Fibroblast of skin of left quadriceps (primary cell): ENCODE data around the gene STYK1.
A peak's percentile ranks its signal among the peaks of the same experiment; 100 is the strongest.
"Not testable (repeated sequence)": the region's sequence is repeated elsewhere in the genome, so short reads cannot be mapped to it uniquely, and the experiment has no call there.

Experiments
- DNase-seq, 2 experiments: peaks; one replicate each; pipeline ENCODE4 v3.0.0-alpha.2; 2013; ENCODE audit warnings: low read depth in 2 of 2

Gene STYK1

DNA sequence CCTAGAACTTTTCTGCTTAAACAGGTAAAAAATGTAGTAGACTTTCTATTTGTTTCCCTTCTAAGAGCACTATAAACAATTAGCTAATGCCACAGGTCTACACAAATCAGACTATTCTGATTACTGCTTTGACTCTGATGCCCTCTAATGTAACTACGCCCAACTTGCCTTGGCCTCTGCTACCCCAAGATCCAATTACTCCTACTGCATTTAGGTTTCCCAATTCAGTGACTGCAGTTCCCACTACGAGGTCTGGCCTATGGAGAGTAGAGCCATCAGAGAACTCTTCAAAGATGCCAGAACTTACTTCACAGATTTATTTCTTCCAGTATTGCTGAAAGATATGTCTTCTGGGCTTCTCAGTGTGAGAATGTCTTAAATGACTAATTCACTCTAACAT is 15.3 kb upstream of the STYK1 start:
- DNase-seq: no peak

DNA sequence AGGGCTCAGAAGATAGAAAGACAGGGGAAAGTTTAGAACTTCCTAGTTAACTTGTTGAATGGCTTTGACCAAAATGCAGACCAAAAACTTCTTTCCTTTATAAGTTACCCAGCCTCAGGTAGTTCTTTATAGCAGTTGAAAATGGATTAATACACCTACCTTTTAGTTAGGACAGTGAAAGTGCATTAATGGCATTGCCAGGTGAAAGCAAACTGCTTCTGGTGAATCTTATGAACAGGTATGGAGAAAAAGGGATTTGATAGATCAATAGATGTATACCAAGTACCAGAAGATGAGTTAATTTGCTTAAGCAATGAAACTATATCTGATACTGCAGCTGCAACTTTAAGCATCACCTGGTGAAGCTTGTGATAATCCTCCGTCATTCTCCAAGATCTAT is 14.2 kb upstream of the STYK1 start:
- DNase-seq: no peak

DNA sequence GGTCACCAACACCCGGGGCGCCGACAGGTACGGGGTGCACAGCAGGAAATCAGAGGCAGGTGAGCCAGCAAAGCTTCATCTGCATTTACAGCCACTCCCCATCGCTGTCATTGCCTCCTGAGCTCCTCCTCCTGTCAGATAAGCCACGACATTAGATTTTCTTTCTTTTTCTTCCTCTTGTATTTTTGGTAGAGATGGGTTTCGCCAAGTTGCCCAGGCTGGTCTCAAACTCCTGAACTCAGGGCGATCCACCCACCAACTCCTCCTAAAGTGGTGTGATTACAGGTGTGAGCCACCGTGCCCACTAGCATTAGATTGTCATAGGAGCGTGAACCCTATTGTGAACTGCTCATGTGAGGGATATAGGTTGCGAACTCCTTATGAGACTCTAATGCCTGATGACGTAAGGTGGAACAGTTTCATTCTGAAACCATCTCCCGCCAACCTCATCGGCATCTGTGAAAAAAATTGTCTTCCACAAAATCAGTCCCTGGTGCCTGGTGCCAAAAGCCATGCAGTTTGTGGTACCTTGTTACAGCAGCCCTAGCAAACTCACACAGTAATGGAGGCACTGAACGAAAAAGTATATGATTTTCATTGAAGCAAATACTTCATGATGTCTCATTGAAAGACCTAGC is 1.5 kb downstream of the STYK1 start:
- no peak for DNase-seq

DNA sequence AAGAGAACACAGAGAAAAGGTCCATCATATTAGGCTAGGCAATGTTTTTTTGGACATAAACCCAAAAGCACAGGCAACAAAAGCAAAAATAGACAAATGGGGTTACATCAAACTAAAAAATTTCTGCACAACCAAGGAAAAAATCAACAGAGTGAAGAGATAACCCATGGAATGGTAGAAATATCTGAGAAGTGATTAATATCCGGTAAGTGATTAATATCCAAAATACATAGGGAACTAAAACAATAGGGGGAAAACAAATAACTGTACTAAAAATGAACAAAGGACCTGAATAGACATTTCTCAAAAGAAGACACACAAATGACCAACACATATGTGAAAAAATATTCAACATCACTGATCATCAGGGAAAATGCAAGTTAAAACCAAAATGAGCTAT is 4.3 kb downstream of the STYK1 start:
- DNase-seq: no peak

DNA sequence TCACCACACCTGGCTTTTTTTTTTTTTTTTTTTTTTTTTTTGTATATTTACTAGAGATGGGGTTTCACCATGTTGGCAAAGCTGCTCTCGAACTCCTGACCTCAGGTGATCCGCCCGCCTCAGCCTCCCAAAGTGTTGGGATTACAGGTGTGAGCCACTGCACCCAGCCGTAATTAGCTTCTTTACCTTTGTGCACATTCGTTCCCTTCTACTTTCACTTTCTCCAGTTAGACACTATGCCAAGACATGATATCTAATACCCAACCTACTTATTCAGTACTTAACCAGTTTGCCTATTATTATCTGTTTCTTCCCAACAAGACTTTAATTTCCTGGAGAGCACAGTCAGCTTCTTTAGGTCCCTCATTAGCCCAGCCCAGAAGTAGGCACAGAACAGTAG is 5.3 kb downstream of the STYK1 start:
- DNase-seq: no peak

DNA sequence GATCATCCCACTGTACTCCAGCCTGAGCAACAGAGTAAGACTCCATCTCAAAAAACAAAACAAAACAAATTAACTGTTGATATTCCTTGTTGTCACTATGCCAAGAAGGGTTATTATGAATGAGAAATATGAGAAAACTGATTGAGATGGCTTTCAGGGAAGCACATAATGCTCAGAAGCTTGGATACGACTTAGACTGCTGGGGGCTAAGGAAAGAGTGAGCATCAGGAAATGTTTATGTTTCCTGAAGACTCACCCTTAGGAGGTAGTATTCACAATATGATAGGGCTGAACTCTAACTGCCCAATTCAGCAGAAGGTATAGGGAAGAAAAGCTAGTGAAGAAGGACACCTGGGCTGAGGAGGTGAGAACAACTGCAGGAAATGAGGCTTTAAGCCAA is 6.3 kb downstream of the STYK1 start:
- DNase-seq: no peak

DNA sequence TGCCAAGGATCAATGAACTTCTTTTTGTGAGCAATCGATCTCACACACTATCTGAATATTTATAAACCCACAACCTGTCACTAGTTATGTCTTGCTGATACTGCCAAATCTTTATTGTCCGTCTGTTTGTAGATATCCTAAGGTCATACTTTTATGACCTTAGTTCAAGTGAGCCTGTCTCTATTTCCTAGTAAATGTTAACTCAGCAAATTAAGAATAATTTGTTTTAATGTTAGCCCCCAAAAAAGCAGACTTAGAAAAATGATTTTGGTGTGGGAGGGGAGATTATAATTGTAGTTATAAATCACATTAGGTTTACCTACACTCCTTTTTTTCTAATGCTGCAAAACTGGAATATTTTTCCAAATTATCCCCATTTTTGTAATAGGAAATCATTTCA is 9.4 kb downstream of the STYK1 start:
- DNase-seq: no peak

DNA sequence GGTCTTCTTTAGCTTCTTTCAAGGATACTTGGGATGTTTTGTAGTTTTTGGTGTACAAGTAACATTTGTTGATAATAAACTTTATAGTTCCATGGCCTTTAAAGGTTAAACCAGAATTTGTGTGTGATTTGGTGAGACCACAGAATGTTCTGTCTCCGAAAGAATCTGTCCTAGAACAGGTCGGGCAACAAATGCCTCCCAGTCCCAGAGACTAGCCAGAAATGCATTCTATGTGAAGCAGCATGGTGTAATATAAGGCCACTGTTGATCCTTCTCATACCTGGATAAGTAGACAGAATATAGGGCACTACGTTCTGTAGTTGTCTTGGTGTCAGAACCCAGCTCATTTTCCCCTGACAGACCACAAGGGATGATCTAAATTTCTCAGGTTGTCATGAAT is 10.0 kb downstream of the STYK1 start:
- DNase-seq: no peak

DNA sequence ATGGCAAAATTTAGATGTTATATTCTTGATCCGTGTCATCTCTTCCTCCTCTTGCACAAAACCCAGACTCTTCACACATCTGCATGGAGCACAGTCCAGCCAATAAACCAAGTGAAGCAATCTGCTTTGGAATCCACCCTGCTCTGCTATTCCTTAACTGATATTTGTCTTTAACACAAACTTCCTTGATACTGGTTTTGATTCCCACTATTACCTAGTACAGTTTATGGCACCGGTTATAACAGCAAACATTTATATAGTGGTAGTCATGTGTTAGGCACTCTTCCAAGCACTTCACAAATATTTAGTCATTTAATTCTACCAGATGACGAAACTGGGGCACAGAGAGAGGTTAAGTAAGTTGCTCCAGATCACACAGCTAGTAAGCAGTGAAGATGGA is 12.5 kb downstream of the STYK1 start:
- peak in 1 of 2 experiments; percentile 9 for DNase-seq

DNA sequence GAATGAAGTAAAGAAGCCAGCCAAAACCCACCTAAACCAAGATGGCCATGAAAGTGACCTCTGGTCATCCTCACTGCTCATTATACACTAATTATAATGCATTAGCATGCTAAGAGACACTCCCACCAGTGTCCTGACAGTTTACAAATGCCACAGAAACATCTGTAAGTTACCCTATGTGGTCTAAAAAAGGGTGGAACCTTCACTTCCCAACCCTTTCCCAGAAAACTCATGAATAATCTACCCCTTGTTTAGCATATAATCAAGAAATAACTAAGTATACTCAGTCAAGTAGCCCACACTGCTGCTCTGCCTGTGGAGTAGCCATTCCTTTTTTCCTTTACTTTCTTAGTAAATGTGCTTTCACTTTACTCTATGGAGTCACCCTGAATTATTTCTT is 19.8 kb downstream of the STYK1 start:
- no peak for DNase-seq

DNA sequence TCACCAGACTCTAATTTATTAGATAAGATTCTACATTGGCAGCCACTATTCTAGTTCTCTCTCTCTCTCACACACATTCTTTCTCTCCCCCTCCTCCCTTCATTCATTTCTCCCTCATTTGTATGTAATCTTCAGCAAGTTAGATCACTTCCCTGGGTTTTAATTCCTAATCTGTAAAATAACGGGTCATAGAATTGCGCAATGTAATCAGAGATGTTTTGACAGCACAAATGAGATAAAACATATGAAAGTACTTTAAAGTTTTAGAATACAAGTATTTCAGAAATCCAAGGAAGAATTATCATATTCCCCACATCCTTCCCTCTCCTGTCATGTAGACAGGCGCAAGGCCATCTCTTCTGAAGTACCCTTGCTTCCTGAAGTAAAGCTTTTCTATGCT is 21.7 kb downstream of the STYK1 start:
- DNase-seq: no peak

DNA sequence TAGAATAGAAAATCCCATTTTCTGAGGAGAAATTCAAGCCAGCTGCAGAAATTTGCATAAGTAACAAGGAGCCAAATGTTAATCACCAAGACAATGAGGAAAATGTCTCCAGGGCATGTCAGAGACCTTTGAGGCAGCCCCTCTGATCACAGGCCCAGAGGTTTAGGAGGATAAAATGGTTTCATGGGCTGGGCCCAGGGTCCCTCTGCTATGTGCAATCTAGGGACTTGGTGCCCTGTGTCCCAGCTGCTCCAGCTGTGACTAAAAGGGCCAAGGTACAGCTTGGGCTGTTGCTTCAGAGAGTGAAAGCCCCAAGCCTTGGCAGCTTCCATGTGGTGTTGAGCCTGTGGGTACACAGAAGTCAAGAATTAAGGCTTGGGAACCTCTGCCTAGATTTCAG is 27.3 kb downstream of the STYK1 start:
- DNase-seq: not testable (repeated sequence)

DNA sequence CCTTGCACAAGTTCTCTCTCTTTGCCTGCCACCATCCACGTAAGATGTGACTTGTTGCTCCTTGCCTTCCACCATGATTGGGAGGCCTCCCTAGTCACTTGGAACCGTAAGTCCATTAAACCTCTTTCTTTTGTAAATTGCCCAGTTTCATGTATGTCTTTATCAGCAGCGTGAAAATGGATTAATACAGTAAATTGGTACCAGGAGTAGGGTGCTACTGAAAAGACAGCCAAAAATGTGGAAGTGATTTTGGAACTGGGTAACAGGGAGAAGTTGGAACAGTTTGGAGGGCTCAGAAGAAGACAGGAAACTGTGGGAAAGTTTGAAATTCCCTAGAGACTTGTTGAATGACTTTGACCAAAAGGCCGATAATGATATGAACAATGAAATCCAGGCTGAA is 27.9 kb downstream of the STYK1 start:
- DNase-seq: no peak

DNA sequence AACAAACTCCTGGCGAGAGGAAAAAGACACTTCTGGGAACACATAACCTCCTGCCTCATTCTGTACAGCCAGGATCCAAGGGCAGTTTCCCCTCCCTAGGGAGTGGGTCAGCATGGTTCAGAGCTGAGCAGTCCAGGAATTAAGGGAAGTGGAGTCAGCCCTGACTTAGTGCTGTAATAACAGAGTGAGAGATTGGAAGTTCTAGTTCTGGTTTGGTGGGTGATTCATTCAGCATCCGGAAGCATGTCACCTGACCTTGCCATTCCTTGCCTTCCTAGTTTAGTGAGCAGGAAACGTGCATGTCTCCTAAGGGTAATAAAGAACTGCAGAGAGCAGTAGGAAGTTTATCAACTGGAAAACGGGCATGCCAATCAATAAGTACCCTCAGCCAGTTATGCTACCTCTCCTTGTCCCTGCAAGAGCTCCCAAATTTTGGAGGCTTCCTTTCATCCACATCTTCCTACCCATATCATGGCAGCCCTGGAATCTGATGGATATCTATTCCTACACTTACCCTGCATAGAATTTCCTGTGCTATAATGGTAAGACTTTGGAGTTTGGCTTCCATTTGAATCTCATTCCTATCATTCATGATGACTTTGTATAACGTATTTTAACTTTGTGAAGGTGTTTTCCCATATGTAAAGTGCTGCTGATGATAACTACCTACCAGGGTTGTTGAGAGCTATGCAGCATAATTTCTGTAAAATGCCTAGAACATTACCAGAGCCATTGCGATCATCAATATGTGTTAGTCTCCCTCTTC is 31.9 kb downstream of the STYK1 start:
- no peak for DNase-seq

DNA sequence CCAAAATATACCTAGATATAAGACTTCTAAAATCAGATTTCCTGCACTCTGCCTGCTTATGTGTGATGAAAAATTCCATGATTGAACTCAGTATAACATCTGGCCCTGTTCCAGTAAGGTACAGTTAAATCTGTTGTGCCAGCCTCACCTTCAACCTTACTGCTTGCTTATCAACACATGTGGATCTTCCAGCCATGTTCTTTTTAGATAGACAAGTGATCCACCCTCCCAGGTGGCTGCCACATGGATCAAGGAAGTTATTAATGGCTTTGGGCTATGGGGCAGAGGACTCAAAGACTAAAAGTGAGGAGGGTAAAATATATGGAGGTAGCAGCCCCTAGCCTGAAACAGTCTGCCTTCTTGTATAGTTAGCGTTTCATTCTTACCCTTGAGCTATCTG is 35.1 kb downstream of the STYK1 start:
- no peak for DNase-seq

DNA sequence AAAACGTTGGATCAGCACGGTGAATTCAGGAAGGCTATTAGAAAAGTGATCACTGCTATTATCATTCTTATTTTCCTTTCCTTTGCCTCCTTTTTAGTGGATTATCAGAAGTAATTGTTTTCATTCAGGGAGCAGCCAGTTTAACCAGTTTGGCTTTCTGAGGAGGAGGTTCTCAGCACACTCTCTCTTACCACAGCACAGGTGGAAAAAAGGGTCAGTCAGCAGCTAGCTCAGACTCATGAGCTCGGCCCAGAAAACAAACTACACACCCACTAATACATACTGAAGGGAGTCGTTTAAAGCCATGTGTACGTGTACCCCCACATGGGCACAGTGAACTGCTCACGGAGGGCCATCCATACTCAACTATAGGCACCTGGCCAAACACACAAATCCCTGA is 37.2 kb downstream of the STYK1 start:
- no peak for DNase-seq

DNA sequence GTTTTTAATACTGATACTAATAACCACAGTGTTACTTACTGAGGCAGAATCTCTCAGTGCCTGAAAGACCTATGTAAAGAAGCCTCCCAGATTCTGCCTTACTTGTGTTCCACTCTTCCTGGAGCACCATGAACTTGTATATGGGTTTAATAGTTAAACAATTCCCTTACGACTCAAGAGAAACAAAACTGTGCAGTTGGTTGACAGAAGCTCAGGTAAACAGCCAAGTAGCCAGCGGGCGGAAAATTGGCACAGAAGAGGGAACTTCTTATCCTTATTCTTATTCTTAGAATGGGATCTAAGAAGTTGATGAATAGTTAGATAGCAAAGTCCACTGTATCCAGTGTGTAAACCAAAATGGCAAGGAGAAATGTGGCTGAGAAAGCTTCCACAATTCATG is 37.7 kb downstream of the STYK1 start:
- no peak for DNase-seq

DNA sequence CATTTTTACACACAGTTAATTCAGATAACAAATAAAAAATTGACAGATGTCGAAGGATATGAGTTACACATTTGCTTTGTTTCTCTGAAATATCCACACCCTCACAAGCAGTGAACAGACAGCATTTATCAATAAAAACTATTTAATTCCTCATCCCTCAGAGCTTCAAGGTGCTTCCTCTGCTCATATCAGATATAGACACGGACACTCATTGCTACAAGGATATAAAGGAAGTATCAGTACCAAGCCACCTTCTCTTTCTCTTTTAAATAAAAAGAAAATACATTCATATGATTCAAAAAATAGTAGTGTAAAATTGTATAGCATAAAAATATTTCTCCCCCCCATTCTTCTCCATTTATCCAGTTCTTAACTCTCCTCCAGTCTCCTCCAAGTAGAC is 38.5 kb downstream of the STYK1 start:
- DNase-seq: no peak

DNA sequence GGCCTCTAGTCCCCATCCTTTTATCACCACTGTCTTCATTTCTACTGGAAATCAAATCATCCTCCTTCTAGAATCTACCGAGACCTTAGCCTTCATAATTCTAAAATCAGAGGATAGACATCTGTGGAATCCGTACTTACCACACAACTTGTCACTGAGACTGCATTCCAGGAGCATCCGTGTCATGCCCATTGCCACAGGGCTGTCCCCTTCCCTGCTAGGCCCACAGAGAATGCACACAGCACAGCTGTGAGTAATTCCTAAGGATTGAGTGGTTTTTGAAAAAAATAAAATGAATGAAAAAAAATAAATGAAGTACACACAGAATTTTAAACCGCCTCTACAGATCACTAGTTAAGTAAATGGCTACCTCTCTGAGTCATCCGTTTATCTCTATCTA is 39.4 kb downstream of the STYK1 start:
- peak in 1 of 2 experiments; percentile 55 for DNase-seq

DNA sequence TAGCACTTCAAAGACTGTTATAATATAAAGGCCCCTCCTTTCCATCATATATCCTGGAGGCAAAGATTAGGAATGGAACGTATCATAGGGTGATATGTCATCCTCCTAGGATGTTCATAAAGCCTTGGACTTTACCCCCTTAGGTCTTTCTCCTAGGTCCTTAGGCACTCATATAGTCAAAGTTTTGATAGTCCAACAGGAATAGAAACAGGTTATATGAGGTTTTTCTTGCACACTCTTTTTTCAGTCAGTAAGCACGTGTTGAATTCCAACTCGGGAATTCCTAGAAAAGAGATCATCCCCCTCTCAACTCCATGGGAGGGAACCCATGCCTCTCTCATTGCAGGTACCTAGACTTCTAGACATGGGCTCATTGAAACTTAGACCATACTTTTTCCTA is 40.3 kb downstream of the STYK1 start:
- no peak for DNase-seq

DNA sequence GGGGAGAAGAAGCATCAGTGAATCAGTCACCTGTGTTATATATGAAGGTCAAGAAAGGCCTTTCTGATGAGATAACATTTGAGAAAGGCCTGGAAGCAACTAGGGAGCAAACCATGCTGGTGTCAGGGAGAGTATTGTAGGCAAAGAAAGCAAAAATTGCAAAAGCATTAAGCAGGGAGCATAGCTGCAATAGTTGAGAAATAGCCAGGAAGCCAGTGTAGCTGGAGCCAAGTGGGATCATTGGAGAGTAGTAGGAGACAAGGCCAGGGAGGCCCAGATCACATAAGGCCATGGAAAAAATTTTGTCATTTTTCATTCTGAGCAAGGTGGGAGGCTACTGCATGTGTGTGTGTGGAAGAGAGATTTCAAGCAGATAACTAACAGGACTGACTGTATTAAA is 41.6 kb downstream of the STYK1 start:
- DNase-seq: no peak

DNA sequence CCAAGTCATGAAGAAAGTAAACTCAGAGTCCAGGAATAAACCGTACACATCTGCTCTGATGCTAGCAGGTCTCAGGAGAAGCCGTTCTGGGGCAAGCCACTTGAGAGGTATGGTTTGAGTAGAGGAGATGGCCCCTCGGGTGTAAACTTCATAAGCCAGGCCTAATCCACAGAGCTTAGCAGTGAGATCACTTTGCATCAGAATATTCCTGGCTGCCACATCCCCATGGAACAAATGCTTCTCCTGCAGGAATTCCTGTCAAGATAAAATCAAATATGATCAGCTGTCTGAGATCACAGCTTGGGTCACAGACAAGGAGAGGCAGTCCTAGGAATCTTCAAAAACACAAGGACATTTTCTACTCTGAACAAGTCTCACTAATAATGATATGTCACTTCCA is 49.2 kb downstream of the STYK1 start:
- DNase-seq: no peak

DNA sequence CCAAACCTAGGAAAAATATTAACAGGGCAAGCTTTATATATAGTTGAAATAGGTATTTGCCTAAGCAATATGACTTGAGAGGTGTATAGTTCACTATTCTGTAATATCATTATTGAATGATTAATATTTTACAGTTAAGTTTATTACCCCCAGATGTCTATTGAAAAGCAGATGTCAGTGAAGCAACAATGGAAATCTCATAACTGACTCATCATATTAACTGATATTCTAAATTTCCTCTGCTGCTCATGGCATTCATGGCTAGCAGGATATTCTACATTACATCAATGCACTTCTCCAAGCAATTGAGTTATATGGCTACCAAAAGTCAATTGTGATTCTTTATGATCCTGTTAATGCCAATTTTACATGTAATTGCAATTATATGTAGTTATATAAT is 50.7 kb downstream of the STYK1 start:
- DNase-seq: no peak

DNA sequence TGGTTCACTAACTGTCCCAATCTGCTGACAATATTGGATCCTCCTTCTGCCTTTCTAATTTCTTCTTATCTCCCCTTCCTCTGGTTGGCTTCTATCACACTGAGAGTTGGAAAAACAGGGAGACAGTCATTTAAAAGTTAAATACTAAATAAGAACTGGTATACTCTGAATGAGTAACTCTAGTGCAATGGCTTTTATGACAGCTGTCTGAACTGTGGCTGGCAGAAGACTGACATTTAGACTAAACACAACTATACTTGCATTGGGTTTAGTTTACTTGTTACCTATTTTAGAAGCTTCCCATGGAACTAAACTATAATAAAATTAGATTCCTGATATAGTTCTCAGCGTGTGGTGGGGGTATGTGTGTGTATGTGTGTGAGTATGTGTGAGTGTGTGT is 52.6 kb downstream of the STYK1 start:
- DNase-seq: no peak
